ENCODE data around the gene ELFN1. TPM values are rescaled to one million over a fixed set of nuclear protein-coding genes. Genes with fewer than 3 reads are reported as not detected.

ELFN1 gene
- polyA plus RNA-seq, 1 donor (not counting 4 experiments of a cell fraction or from before 2014, with no cell fraction given) = 0.03 TPM

DNA sequence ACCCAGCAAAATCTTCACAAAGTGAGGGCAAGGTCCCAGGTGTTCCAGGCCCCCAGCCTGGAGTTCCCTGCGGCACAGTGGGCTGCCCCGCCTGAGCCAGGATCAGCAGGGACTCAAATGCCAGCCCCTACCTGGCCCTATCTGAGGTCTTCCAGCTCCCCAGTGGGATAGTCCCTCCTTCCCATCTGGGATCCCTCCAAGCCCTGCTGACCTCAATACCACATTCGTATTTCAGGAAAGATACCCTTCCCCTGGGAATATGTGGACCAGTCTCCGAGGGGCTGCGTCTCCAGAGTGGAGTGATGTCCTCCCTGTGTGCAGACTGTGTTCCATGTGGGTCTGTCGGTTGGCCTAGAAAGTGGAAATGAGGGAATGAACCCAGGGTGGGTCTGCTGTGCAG is 40.9 kb downstream of the ELFN1 start:
- DNase-seq (ENCODE audit: low read depth, low spot score) (no peak), FAIRE-seq (no peak)
- Histone ChIP-seq H3K4me3 (ENCODE audit: control insufficient read depth in 2 of 3, extremely low read depth in 1 of 3, insufficient read depth in 2 of 3, low read depth in 1 of 3, low read length in 3 of 3) (no peak overlapping the region), H4K20me1 (ENCODE audit: control insufficient read depth, extremely low read depth, insufficient read depth, low read length) (no peaks in the 10 kb centered on the region), H3K4me1 (ENCODE audit: control insufficient read depth, extremely low read depth, insufficient read depth, low read length) (no peaks in the 10 kb centered on the region), H3K9me3 (ENCODE audit: control insufficient read depth, low read depth, low read length) (peaks cover 1% of the 10 kb centered on the region), H3K79me2 (ENCODE audit: control insufficient read depth, insufficient read depth, low read length) (no peaks in the 10 kb centered on the region), H3K36me3 (ENCODE audit: control insufficient read depth in 2 of 2, extremely low read depth in 1 of 2, insufficient read depth in 2 of 2, low read length in 2 of 2) (no peaks in the 10 kb centered on the region), H2AFZ (ENCODE audit: control insufficient read depth, low read length) (no peak overlapping the region), H3K27me3 (ENCODE audit: control insufficient read depth, extremely low read depth, insufficient read depth, low read length) (peaks cover 10% of the 10 kb centered on the region), H3K9me1 (ENCODE audit: control insufficient read depth, extremely low read depth, insufficient read depth, low read length) (no peaks in the 10 kb centered on the region), H3K4me2 (ENCODE audit: control insufficient read depth, extremely low read depth, insufficient read depth, low read depth, low read length) (no peak overlapping the region), H3K9ac (ENCODE audit: control insufficient read depth, extremely low read depth, insufficient read depth, low read length) (no peak overlapping the region), H3K27ac (ENCODE audit: control insufficient read depth, insufficient read depth, low read length) (no peak overlapping the region)
- dilution Hi-C loops (cut with MboI; ENCODE audit: extremely low pct_ligation_motif_present, low sequenced_read_pairs) = no loop called here
- TF ChIP-seq, protein P1, sequence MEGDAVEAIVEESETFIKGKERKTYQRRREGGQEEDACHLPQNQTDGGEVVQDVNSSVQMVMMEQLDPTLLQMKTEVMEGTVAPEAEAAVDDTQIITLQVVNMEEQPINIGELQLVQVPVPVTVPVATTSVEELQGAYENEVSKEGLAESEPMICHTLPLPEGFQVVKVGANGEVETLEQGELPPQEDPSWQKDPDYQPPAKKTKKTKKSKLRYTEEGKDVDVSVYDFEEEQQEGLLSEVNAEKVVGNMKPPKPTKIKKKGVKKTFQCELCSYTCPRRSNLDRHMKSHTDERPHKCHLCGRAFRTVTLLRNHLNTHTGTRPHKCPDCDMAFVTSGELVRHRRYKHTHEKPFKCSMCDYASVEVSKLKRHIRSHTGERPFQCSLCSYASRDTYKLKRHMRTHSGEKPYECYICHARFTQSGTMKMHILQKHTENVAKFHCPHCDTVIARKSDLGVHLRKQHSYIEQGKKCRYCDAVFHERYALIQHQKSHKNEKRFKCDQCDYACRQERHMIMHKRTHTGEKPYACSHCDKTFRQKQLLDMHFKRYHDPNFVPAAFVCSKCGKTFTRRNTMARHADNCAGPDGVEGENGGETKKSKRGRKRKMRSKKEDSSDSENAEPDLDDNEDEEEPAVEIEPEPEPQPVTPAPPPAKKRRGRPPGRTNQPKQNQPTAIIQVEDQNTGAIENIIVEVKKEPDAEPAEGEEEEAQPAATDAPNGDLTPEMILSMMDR (optimal IDR thresholded peaks at IDR 0.05 in 1 of 3, IDR thresholded peaks at IDR 0.05 in 1 of 3, conservative IDR thresholded peaks at IDR 0.05 in 1 of 3; ENCODE audit: extremely low read depth in 1 of 3, insufficient read depth in 2 of 3, low read length in 3 of 3) = no peak
- no peak for TF ChIP-seq EZH2 (IDR thresholded peaks at IDR 0.05; ENCODE audit: low read length)

- Histone ChIP-seq H2AFZ (ENCODE audit: control insufficient read depth, low read length) (no peak overlapping the region), H3K4me1 (ENCODE audit: control insufficient read depth, extremely low read depth, insufficient read depth, low read length) (peaks cover 10% of the 10 kb centered on the region), H3K27ac (ENCODE audit: control insufficient read depth, insufficient read depth, low read length) (no peak overlapping the region), H3K27me3 (ENCODE audit: control insufficient read depth, extremely low read depth, insufficient read depth, low read length) (peaks cover 2% of the 10 kb centered on the region), H3K36me3 (ENCODE audit: control insufficient read depth in 2 of 2, extremely low read depth in 1 of 2, insufficient read depth in 2 of 2, low read length in 2 of 2) (no peaks in the 10 kb centered on the region), H3K4me2 (ENCODE audit: control insufficient read depth, extremely low read depth, insufficient read depth, low read depth, low read length) (no peak overlapping the region), H3K9me1 (ENCODE audit: control insufficient read depth, extremely low read depth, insufficient read depth, low read length) (no peaks in the 10 kb centered on the region), H3K9me3 (ENCODE audit: control insufficient read depth, low read depth, low read length) (peaks cover 1% of the 10 kb centered on the region), H3K9ac (ENCODE audit: control insufficient read depth, extremely low read depth, insufficient read depth, low read length) (no peak overlapping the region), H4K20me1 (ENCODE audit: control insufficient read depth, extremely low read depth, insufficient read depth, low read length) (no peaks in the 10 kb centered on the region), H3K79me2 (ENCODE audit: control insufficient read depth, insufficient read depth, low read length) (no peaks in the 10 kb centered on the region), H3K4me3 (ENCODE audit: control insufficient read depth in 2 of 3, extremely low read depth in 1 of 3, insufficient read depth in 2 of 3, low read depth in 1 of 3, low read length in 3 of 3) (no peak overlapping the region)
- no peak for TF ChIP-seq EZH2 (IDR thresholded peaks at IDR 0.05; ENCODE audit: low read length)
- TF ChIP-seq, protein P1 (optimal IDR thresholded peaks at IDR 0.05 in 1 of 3, IDR thresholded peaks at IDR 0.05 in 1 of 3, conservative IDR thresholded peaks at IDR 0.05 in 1 of 3; ENCODE audit: extremely low read depth in 1 of 3, insufficient read depth in 2 of 3, low read length in 3 of 3) = no peak
- FAIRE-seq (no peak), DNase-seq (ENCODE audit: low read depth, low spot score) (no peak)
- dilution Hi-C loops (cut with MboI; ENCODE audit: extremely low pct_ligation_motif_present, low sequenced_read_pairs) = no loop called here
These were observed 42.9 kb downstream of the ELFN1 start for GRCh38 chr7:1712907-1713501.

Measured in keratinocyte (primary cell).